ENCODE measurements around the gene DEFB129.

DNA sequence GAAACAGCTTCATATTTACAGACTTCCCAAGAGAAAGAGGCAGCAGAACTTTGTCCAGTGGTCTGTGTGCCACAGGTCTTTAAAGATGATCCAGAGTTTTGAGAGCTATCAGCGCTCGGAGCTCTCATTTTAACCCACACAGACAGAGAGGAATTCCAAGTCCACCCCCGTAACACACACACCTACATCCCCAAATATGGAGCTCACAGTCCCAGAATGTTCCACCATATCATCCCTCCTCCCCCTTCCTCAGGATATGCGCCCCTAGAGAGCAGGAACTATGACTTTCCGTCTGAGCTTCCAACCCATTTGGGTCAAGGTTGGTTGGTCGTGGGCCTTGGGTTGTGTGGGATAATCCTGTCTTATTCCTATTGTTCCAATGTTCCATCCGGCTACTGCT lies 37.4 kb upstream of the DEFB129 start, which contains the start of gene DEFB128:
- TF ChIP-seq, protein P1, sequence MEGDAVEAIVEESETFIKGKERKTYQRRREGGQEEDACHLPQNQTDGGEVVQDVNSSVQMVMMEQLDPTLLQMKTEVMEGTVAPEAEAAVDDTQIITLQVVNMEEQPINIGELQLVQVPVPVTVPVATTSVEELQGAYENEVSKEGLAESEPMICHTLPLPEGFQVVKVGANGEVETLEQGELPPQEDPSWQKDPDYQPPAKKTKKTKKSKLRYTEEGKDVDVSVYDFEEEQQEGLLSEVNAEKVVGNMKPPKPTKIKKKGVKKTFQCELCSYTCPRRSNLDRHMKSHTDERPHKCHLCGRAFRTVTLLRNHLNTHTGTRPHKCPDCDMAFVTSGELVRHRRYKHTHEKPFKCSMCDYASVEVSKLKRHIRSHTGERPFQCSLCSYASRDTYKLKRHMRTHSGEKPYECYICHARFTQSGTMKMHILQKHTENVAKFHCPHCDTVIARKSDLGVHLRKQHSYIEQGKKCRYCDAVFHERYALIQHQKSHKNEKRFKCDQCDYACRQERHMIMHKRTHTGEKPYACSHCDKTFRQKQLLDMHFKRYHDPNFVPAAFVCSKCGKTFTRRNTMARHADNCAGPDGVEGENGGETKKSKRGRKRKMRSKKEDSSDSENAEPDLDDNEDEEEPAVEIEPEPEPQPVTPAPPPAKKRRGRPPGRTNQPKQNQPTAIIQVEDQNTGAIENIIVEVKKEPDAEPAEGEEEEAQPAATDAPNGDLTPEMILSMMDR (IDR thresholded peaks at IDR 0.05), result no peak
- no peak for TF ChIP-seq POLR2AphosphoS5 (IDR thresholded peaks at IDR 0.05; ENCODE audit: insufficient read depth in 1 of 2, low read depth in 1 of 2)

All from vagina (tissue), 2 donors.